Activated T-helper 17 cell treated with anti-CD3 and anti-CD28 coated beads, Interleukin-2, amount 50 U/mL, for 72 hours (primary cell): ENCODE results near the gene IARS2. TPM values are rescaled to one million over a fixed set of nuclear protein-coding genes. Genes with fewer than 3 reads are reported as not detected.
"Not testable (repeated sequence)": the region's sequence is repeated elsewhere in the genome, so short reads cannot be mapped to it uniquely, and the experiment has no call there.

Source experiments
- ATAC-seq: fragments of 150-1000 bp; cut with Tn5 transposase; replicated peaks from 2 replicates; pipeline ENCODE4 v1.10.0; 2021; ENCODE audit warnings: mild to moderate bottlenecking, moderate library complexity
- H3K27ac Mint-ChIP-seq: one replicate; pipeline ENCODE4 v1.8.0; 2022; ENCODE audit warnings: mixed read lengths
- H3K27me3 Mint-ChIP-seq: one replicate; pipeline ENCODE4 v1.8.0; 2022; ENCODE audit warnings: mixed read lengths
- H3K36me3 Mint-ChIP-seq: one replicate; pipeline ENCODE4 v1.8.0; 2022; ENCODE audit warnings: low read depth, mild to moderate bottlenecking, mixed read lengths
- H3K4me1 Mint-ChIP-seq: one replicate; pipeline ENCODE4 v1.8.0; 2022; ENCODE audit warnings: mixed read lengths
- H3K4me3 Mint-ChIP-seq: one replicate; pipeline ENCODE4 v1.8.0; 2022; ENCODE audit warnings: mild to moderate bottlenecking, mixed read lengths
- H3K9me3 Mint-ChIP-seq: one replicate; pipeline ENCODE4 v1.8.0; 2022; ENCODE audit warnings: mixed read lengths
- total RNA-seq, 2 donors: library from RNA; stranded (reverse); gene quantifications; one replicate each; pipeline ENCODE4 v1.2.3, GENCODE V29; 2022

IARS2 gene
- total RNA-seq, 2 donors from 2014 or later, result 56.0 to 83.6 TPM

DNA sequence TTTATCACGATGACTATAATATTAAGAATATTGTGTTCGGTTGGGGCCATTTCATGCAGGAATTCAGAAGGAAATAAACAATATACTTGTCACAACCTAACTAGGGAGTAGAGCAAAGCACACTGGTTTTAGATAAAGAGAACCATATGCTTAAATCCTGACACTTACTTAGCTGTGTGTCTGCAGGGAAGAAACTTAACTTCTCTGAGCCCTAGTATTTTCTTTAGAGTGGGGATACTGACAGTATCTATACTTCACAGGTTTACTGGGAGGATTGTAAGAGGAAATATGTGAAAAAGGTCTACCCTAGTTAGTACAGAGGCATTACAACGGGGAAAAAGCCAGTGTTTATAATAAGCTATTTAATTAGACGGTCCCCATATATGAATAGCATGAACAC lies 72.9 kb downstream of the IARS2 start:
- H3K27me3 Mint-ChIP-seq, result no peaks in the 10 kb centered on the region
- ATAC-seq, result no peak
- H3K4me1 Mint-ChIP-seq, result no peaks in the 10 kb centered on the region
- H3K36me3 Mint-ChIP-seq, result peaks cover 84% of the 10 kb centered on the region
- H3K9me3 Mint-ChIP-seq, result no peaks in the 10 kb centered on the region
- no peak overlapping the region for H3K27ac Mint-ChIP-seq
- H3K4me3 Mint-ChIP-seq, result no peak overlapping the region

DNA sequence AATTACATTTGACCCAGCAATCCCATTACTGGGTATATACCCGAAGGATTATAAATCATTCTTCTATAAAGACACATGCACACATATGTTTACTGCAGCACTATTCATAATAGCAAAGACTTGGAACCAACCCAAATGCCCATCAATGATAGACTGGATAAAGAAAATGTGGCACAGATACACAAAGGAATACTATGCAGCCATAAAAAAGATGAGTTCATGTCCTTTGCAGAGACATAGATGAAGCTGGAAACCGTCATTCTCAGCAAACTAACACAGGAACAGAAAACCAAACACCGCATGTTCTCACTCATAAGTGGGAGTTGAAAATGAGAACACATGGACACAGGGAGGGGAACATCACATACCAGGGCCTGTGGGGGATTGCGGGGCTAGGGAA lies 76.0 kb downstream of the IARS2 start:
- not testable (repeated sequence) for H3K4me1 Mint-ChIP-seq, H3K9me3 Mint-ChIP-seq, H3K4me3 Mint-ChIP-seq, ATAC-seq, H3K27ac Mint-ChIP-seq, H3K27me3 Mint-ChIP-seq
- H3K36me3 Mint-ChIP-seq, result peaks cover 99% of the 10 kb centered on the region

DNA sequence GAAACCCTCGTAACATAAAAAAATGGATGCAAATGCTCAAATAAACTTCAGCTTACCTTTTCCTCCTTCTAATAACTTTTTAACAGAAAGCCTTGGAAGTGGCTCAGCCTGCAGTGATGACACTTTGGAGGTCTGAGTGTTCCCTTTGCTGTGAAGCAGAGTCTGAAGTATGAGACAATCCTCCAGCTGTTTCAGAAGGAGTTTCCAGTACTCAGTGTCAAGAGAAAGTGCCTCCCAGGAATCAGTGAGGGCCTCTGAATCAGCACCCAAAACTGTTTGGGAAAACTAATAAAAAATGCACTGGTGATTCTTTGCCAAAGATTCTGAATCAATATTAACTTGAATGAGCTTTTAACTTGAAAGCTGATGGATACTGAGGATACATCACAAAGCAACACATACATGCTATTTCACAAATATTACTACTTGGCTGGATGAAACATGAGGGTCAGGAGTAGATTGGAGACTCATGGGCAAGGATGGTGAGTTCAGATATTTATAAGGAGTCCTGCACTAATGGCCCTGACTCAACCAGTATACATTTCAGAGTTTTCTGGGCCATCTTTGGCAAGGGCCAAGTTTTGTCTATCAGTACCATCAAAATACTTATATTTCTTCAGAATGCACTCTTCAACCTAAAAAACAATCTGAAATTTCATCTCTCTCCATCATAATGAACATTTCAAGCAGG lies 77.0 kb downstream of the IARS2 start:
- no peak for ATAC-seq
- no peak overlapping the region for H3K27ac Mint-ChIP-seq
- peaks cover 99% of the 10 kb centered on the region for H3K36me3 Mint-ChIP-seq

DNA sequence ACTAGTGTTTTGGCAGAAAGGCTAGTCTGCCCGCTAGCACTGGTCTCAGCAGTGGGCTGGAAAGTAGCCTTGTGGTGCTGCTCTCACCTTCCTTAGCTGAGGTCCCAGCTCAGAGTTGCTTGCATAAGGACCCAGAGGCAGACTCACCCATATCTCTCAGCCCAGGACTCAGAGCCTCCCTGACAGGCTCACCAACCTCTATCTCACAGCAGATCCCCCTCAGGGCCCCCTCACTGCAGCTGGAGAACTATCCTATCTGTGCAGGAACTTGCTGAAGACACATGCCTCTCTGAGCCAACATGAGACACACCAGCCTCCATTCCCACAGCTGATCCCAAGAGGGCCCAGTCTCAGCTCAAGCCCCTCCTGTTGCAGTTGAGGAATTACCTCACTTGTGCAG lies 82.6 kb downstream of the IARS2 start:
- Mint-ChIP-seq H3K27ac (no peak overlapping the region), H3K9me3 (no peaks in the 10 kb centered on the region), H3K27me3 (no peaks in the 10 kb centered on the region), H3K36me3 (peaks cover 97% of the 10 kb centered on the region), H3K4me3 (no peak overlapping the region), H3K4me1 (no peaks in the 10 kb centered on the region)
- no peak for ATAC-seq

More for the DNA sequence above, 77.0 kb downstream of the IARS2 start:
- H3K4me3 Mint-ChIP-seq, result no peak overlapping the region
- no peaks in the 10 kb centered on the region for H3K9me3 Mint-ChIP-seq
- no peaks in the 10 kb centered on the region for H3K27me3 Mint-ChIP-seq
- H3K4me1 Mint-ChIP-seq, result no peaks in the 10 kb centered on the region

DNA sequence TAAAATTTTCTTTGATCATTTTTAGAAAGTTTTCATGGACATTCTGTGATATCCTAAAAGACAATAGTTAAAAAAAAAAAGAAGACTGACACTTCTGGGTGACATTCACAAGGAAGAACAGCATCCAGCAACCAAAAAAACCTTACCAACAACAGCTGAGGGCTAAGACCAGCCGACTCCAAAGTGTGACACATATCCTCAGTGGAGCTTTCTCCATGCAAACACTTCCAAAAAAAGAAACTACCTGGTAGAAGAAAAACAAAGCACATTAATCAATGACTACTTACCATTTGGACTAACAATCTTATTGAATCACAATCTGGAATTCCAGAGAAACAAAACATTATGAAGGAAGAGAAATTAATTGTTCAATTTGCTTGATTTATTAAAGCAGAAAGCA lies 88.2 kb downstream of the IARS2 start:
- Mint-ChIP-seq H3K27me3 (no peaks in the 10 kb centered on the region), H3K36me3 (peaks cover 89% of the 10 kb centered on the region), H3K27ac (no peak overlapping the region), H3K9me3 (no peaks in the 10 kb centered on the region), H3K4me3 (no peak overlapping the region), H3K4me1 (no peaks in the 10 kb centered on the region)
- ATAC-seq, result no peak

DNA sequence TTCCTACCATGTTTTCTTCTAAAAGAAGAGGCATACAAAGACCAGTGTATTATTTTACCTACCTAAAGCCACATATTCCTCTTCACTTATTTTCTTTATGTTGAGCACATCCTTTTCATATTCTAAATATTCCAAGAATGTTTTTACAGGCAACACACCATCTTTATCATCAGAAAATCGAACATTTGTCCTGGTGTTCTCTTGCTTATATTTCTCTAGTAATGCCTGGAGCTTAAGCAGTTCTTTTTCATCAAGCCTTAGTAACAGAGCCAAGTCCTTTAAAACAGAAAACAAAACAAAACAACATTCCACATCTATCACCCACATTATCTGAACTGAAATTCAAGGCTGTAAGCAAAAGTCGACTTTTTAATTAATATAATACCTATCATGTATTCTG lies 88.7 kb downstream of the IARS2 start:
- H3K4me3 Mint-ChIP-seq, result no peak overlapping the region
- H3K4me1 Mint-ChIP-seq, result no peaks in the 10 kb centered on the region
- H3K9me3 Mint-ChIP-seq, result no peaks in the 10 kb centered on the region
- H3K27me3 Mint-ChIP-seq, result no peaks in the 10 kb centered on the region
- H3K36me3 Mint-ChIP-seq, result peaks cover 89% of the 10 kb centered on the region
- no peak overlapping the region for H3K27ac Mint-ChIP-seq
- ATAC-seq, result no peak

DNA sequence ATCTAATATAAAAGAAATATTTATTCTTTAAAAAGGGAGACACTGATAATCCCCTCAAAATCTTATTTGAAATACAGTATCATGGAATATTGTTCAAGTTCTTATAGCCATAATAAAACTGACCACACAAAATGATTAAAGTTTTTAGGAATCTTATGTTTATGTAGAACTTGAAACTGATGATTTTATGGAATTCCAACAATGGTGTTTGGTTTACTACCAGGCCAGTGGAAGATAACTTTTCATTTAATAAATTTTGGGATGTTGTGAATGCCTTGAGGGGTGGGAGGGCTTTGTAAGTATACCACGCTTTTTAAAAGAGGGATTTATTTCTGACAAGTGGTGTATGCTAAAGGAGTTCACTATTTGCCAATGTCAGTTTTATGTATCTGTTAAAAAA lies 90.6 kb downstream of the IARS2 start:
- Mint-ChIP-seq H3K4me3 (no peak overlapping the region), H3K36me3 (peaks cover 89% of the 10 kb centered on the region), H3K27me3 (no peaks in the 10 kb centered on the region), H3K4me1 (no peaks in the 10 kb centered on the region), H3K27ac (no peak overlapping the region), H3K9me3 (no peaks in the 10 kb centered on the region)
- ATAC-seq, result no peak

DNA sequence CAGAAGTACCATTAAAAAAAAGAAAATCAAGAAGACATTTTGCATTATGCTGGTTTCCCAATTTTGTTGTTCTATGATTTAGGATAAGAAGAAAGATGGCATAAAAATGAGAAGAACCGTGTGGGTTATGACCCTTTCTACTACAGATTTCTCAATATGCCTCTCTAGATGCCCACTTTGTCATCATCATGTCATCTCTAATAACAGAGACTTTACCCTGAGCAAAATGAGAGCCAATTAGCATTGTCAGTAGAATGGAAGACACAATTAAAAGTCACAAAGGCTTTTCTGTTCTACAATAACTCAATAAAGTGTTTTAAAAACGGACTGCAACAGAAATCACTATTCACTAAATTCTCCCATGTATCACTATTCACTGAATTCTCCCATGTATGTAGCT lies 92.8 kb downstream of the IARS2 start:
- Mint-ChIP-seq H3K36me3 (peaks cover 89% of the 10 kb centered on the region), H3K27ac (peak overlapping the region; percentile 13), H3K9me3 (no peaks in the 10 kb centered on the region), H3K4me3 (no peak overlapping the region), H3K27me3 (no peaks in the 10 kb centered on the region), H3K4me1 (no peaks in the 10 kb centered on the region)
- no peak for ATAC-seq

DNA sequence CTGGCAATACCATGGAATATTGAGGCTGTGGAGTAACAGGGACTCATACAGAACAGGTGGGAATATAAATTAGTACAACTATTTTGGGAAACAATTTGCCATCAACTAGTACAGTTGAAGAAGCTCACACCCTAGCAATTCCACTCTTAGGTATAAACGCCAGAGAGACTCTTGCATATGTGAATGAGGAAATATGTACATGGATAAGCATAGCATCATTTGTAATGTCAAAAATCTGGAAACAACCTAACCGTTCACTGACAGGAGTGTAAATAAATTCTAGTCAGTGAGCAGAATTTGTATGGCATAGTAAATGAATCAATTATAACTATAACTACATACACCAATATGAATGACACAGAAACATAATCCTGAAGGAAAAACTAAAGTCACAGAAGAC lies 94.6 kb downstream of the IARS2 start:
- H3K4me1 Mint-ChIP-seq, result no peaks in the 10 kb centered on the region
- H3K27ac Mint-ChIP-seq, result no peak overlapping the region
- ATAC-seq, result no peak
- H3K27me3 Mint-ChIP-seq, result no peaks in the 10 kb centered on the region
- no peak overlapping the region for H3K4me3 Mint-ChIP-seq
- no peaks in the 10 kb centered on the region for H3K9me3 Mint-ChIP-seq
- H3K36me3 Mint-ChIP-seq, result peaks cover 92% of the 10 kb centered on the region

DNA sequence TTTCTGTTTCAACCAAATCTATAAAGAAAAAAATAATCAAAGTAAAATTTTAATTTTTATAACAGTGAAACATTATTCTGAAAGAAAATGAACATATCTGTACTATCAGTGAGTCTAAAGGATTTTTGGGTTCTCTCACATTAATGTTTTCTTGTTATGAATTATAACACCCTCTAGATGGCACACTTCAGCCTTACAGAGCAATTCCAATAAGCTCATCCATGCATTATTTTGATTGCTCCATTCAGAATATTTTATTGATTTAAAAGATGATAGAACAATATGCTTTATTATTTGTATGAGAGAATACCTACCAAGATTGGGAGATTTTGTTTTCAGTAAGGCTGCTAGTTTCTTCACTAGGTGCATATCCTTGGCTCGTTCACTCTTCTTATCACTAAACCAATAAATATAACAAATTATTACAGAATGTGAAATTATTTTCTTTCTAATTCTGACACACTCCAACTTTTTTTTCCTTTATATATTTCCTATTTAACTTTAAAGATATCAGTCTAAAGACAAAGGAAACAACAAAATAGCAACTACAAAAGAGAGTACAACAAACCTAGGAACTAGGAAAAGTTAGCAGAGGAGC lies 95.9 kb downstream of the IARS2 start:
- Mint-ChIP-seq H3K4me1 (no peaks in the 10 kb centered on the region), H3K27me3 (no peaks in the 10 kb centered on the region), H3K4me3 (no peak overlapping the region), H3K27ac (no peak overlapping the region), H3K9me3 (no peaks in the 10 kb centered on the region), H3K36me3 (peaks cover 95% of the 10 kb centered on the region)
- ATAC-seq, result no peak

DNA sequence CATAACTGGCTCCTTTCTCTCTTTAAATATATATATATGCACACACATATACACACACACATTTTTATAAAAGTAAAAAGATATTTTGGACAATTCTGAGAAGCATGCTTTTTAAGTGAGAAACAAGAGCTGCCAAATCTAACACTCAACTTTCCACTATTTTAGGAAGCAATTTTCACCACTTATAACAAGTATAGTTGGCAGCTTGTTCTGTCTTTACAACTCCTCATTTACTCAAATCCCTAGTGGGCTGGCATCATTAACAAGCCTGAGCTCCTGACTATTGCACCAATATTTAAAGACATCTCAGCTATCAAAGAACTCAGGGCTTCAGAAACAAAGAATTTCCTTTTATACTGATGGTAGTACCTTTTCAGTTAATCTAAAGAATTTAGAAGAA lies 101.8 kb downstream of the IARS2 start:
- H3K36me3 Mint-ChIP-seq, result peaks cover 53% of the 10 kb centered on the region
- H3K4me1 Mint-ChIP-seq, result no peaks in the 10 kb centered on the region
- H3K9me3 Mint-ChIP-seq, result no peaks in the 10 kb centered on the region
- no peak overlapping the region for H3K27ac Mint-ChIP-seq
- ATAC-seq, result no peak
- H3K4me3 Mint-ChIP-seq, result no peak overlapping the region
- H3K27me3 Mint-ChIP-seq, result no peaks in the 10 kb centered on the region

Other genes starting within 250 kb of the IARS2 start
- gene SLC30A10, start 165.6 kb upstream of the IARS2 start, total RNA-seq, result not detected
- 100 to 1,000 TPM; 145 to 173 TPM for gene EPRS1, start 47.6 kb upstream of the IARS2 start, total RNA-seq
- gene BPNT1, start 4.3 kb upstream of the IARS2 start, total RNA-seq, result 10 to 100 TPM; 30.9 to 40.3 TPM
- 10 to 100 TPM; 50.1 to 50.5 TPM for gene RAB3GAP2, start 178.3 kb downstream of the IARS2 start, total RNA-seq